Measurements from ENCODE around the gene LMF1.

Gene LMF1

GRCh38 chr16:910181-910580, 60.6 kb downstream of the LMF1 start:
- H3F3A ChIP-seq (ENCODE audit: insufficient read depth) = no peaks in the 10 kb centered on the region
- no peaks in the 10 kb centered on the region for H3K79me2 ChIP-seq (ENCODE audit: insufficient read depth, low read length)

GRCh38 chr16:909281-910000, 61.3 kb downstream of the LMF1 start:
- H3K79me2 ChIP-seq (ENCODE audit: insufficient read depth, low read length) = no peaks in the 10 kb centered on the region
- no peak overlapping the region for H3K27ac ChIP-seq (ENCODE audit: low read depth, low read length)
- H3K4me2 ChIP-seq (ENCODE audit: low read depth, low read length, poor library complexity, severe bottlenecking) = no peak overlapping the region
- no peaks in the 10 kb centered on the region for H3K27me3 ChIP-seq (ENCODE audit: low read length)
- no peak overlapping the region for H2AFZ ChIP-seq (ENCODE audit: low read depth, low read length, severe bottlenecking)
- H4K20me1 ChIP-seq (ENCODE audit: low read depth, low read length) = no peaks in the 10 kb centered on the region
- TF ChIP-seq, protein P1, sequence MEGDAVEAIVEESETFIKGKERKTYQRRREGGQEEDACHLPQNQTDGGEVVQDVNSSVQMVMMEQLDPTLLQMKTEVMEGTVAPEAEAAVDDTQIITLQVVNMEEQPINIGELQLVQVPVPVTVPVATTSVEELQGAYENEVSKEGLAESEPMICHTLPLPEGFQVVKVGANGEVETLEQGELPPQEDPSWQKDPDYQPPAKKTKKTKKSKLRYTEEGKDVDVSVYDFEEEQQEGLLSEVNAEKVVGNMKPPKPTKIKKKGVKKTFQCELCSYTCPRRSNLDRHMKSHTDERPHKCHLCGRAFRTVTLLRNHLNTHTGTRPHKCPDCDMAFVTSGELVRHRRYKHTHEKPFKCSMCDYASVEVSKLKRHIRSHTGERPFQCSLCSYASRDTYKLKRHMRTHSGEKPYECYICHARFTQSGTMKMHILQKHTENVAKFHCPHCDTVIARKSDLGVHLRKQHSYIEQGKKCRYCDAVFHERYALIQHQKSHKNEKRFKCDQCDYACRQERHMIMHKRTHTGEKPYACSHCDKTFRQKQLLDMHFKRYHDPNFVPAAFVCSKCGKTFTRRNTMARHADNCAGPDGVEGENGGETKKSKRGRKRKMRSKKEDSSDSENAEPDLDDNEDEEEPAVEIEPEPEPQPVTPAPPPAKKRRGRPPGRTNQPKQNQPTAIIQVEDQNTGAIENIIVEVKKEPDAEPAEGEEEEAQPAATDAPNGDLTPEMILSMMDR (IDR thresholded peaks at IDR 0.05; ENCODE audit: insufficient read depth, low read length, poor library complexity, severe bottlenecking) = no peak
- TF ChIP-seq EZH2phosphoT487 (conservative IDR thresholded peaks at IDR 0.05; ENCODE audit: low read length) = no peak
- H3K9ac ChIP-seq (ENCODE audit: low read length) = no peak overlapping the region
- H3K9me3 ChIP-seq (ENCODE audit: insufficient read depth, low read length) = no peaks in the 10 kb centered on the region
- no peaks in the 10 kb centered on the region for H3K9me2 ChIP-seq (replicated peaks; ENCODE audit: insufficient read depth, low read length)
- no peaks in the 10 kb centered on the region for H3F3A ChIP-seq (ENCODE audit: insufficient read depth)
- no peak overlapping the region for H3K4me3 ChIP-seq (ENCODE audit: insufficient read depth, low read length, poor library complexity, severe bottlenecking)
- no peaks in the 10 kb centered on the region for H3K36me3 ChIP-seq (ENCODE audit: low read length)

More at GRCh38 chr16:910181-910580, 60.6 kb downstream of the LMF1 start:
- Histone ChIP-seq H4K20me1 (ENCODE audit: low read depth, low read length) (no peaks in the 10 kb centered on the region), H3K4me2 (ENCODE audit: low read depth, low read length, poor library complexity, severe bottlenecking) (no peak overlapping the region), H3K9me3 (ENCODE audit: insufficient read depth, low read length) (no peaks in the 10 kb centered on the region), H3K9ac (ENCODE audit: low read length) (no peak overlapping the region), H3K4me3 (ENCODE audit: insufficient read depth, low read length, poor library complexity, severe bottlenecking) (no peak overlapping the region), H3K27ac (ENCODE audit: low read depth, low read length) (no peak overlapping the region), H3K36me3 (ENCODE audit: low read length) (no peaks in the 10 kb centered on the region), H3K9me2 (replicated peaks; ENCODE audit: insufficient read depth, low read length) (no peaks in the 10 kb centered on the region), H2AFZ (ENCODE audit: low read depth, low read length, severe bottlenecking) (no peak overlapping the region), H3K27me3 (ENCODE audit: low read length) (no peaks in the 10 kb centered on the region)
- TF ChIP-seq, protein P1 (IDR thresholded peaks at IDR 0.05; ENCODE audit: insufficient read depth, low read length, poor library complexity, severe bottlenecking) = no peak
- no peak for TF ChIP-seq EZH2phosphoT487 (conservative IDR thresholded peaks at IDR 0.05; ENCODE audit: low read length)

- Histone ChIP-seq H3K27me3 (ENCODE audit: low read length) (no peaks in the 10 kb centered on the region), H3K27ac (ENCODE audit: low read depth, low read length) (no peak overlapping the region), H3K9ac (ENCODE audit: low read length) (no peak overlapping the region), H3K79me2 (ENCODE audit: insufficient read depth, low read length) (no peaks in the 10 kb centered on the region), H3K9me3 (ENCODE audit: insufficient read depth, low read length) (no peaks in the 10 kb centered on the region), H3K9me2 (replicated peaks; ENCODE audit: insufficient read depth, low read length) (no peaks in the 10 kb centered on the region), H3K4me2 (ENCODE audit: low read depth, low read length, poor library complexity, severe bottlenecking) (no peak overlapping the region), H3F3A (ENCODE audit: insufficient read depth) (no peaks in the 10 kb centered on the region), H4K20me1 (ENCODE audit: low read depth, low read length) (no peaks in the 10 kb centered on the region), H3K4me3 (ENCODE audit: insufficient read depth, low read length, poor library complexity, severe bottlenecking) (no peak overlapping the region), H3K36me3 (ENCODE audit: low read length) (no peaks in the 10 kb centered on the region), H2AFZ (ENCODE audit: low read depth, low read length, severe bottlenecking) (no peak overlapping the region)
- TF ChIP-seq EZH2phosphoT487 (conservative IDR thresholded peaks at IDR 0.05; ENCODE audit: low read length) = no peak
- TF ChIP-seq, protein P1 (IDR thresholded peaks at IDR 0.05; ENCODE audit: insufficient read depth, low read length, poor library complexity, severe bottlenecking) = no peak
Measured at GRCh38 chr16:908526-909155, 62.1 kb downstream of the LMF1 start.

Data from SU-DHL-6 (cell line).